DMS79 treated with DMSO at 0.1 percent for 48 hours (cell line): ENCODE measurements around the gene OXNAD1.

Experiments used
- DNase-seq: peaks from one replicate; lab custom pipeline; 2025; lab: John Stamatoyannopoulos, UW

Gene OXNAD1

GRCh38 chr3:16264708-16265454, at the start of gene OXNAD1, which contains the start of gene DPH3:
OXNAD1 (plus strand) TSS chr3:16265212; CDS start chr3:16270953, 5,741 bp downstream.
DPH3 (minus strand) TSS chr3:16264943; CDS start chr3:16264876, 67 bp downstream.
- peak; percentile 89 for DNase-seq

GRCh38 chr3:16216373-16216935, 48.6 kb upstream of the OXNAD1 start:
- peak; percentile 0 for DNase-seq

GRCh38 chr3:16219777-16220176, 45.2 kb upstream of the OXNAD1 start:
- DNase-seq: no peak

- DNase-seq: no peak
These were observed 43.0 kb upstream of the OXNAD1 start for GRCh38 chr3:16221990-16222389.

GRCh38 chr3:16222547-16222946, 42.5 kb upstream of the OXNAD1 start:
- DNase-seq: no peak

- DNase-seq: no peak
These were observed 40.7 kb upstream of the OXNAD1 start for GRCh38 chr3:16224325-16224724.

GRCh38 chr3:16227566-16227965, 37.4 kb upstream of the OXNAD1 start:
- DNase-seq: no peak

- no peak for DNase-seq
These were observed 35.3 kb upstream of the OXNAD1 start for GRCh38 chr3:16229681-16230080.

- no peak for DNase-seq
These were observed 33.0 kb upstream of the OXNAD1 start for GRCh38 chr3:16231983-16232382.

GRCh38 chr3:16233806-16234205, 31.2 kb upstream of the OXNAD1 start:
- no peak for DNase-seq

- DNase-seq: no peak
These were observed 30.7 kb upstream of the OXNAD1 start for GRCh38 chr3:16234281-16234680.

GRCh38 chr3:16236030-16236639, 28.9 kb upstream of the OXNAD1 start:
- DNase-seq: no peak

- no peak for DNase-seq
These were observed 28.1 kb upstream of the OXNAD1 start for GRCh38 chr3:16236856-16237393.

- DNase-seq: no peak
These were observed 25.8 kb upstream of the OXNAD1 start for GRCh38 chr3:16239086-16239770.

GRCh38 chr3:16239780-16240179, 25.2 kb upstream of the OXNAD1 start:
- DNase-seq: no peak

GRCh38 chr3:16240229-16241023, 24.6 kb upstream of the OXNAD1 start:
- DNase-seq: no peak

- no peak for DNase-seq
These were observed 23.8 kb upstream of the OXNAD1 start for GRCh38 chr3:16241225-16241624.

- DNase-seq: no peak
These were observed 22.8 kb upstream of the OXNAD1 start for GRCh38 chr3:16242177-16242576.

GRCh38 chr3:16243706-16244490, 21.1 kb upstream of the OXNAD1 start:
- DNase-seq: no peak

GRCh38 chr3:16245609-16246008, 19.4 kb upstream of the OXNAD1 start:
- no peak for DNase-seq
